Measurements from ENCODE around the gene PDE7B.

Gene PDE7B

GRCh38 chr6:135884136-135884535, 32.6 kb downstream of the PDE7B start:
- TF ChIP-seq ZNF10 (tag by site-specific recombination; IDR thresholded peaks at IDR 0.05) = no peak
- TF ChIP-seq KLF10 (tag by site-specific recombination; IDR thresholded peaks at IDR 0.05) = no peak
- TF ChIP-seq ZNF174 (tag by site-specific recombination; IDR thresholded peaks at IDR 0.05) = no peak
- TF ChIP-seq ZNF626 (tag by site-specific recombination; IDR thresholded peaks at IDR 0.05) = no peak
- TF ChIP-seq YY2 (tag by site-specific recombination; IDR thresholded peaks at IDR 0.05) = no peak
- no peak for TF ChIP-seq KLF17 (tag by site-specific recombination; IDR thresholded peaks at IDR 0.05)
- TF ChIP-seq ZBTB7A (tag by site-specific recombination; IDR thresholded peaks at IDR 0.05; ENCODE audit: low read depth) = no peak
- no peak for TF ChIP-seq ZNF747 (tag by site-specific recombination; IDR thresholded peaks at IDR 0.05)
- no peak for TF ChIP-seq ZSCAN5A (tag by site-specific recombination; IDR thresholded peaks at IDR 0.05)
- no peak for TF ChIP-seq MEIS1 (CRISPR knock-in tag; IDR thresholded peaks at IDR 0.05; ENCODE audit: borderline replicate concordance)
- TF ChIP-seq IKZF3 (tag by site-specific recombination; IDR thresholded peaks at IDR 0.05) = no peak
- no peak for TF ChIP-seq ZNF843 (tag by site-specific recombination; IDR thresholded peaks at IDR 0.05)
- TF ChIP-seq ZSCAN4 (tag by site-specific recombination; IDR thresholded peaks at IDR 0.05) = no peak
- no peak for TF ChIP-seq ZNF274 (IDR thresholded peaks at IDR 0.05; ENCODE audit: low read length)
- no peak for TF ChIP-seq ZNF274 (tag by site-specific recombination; IDR thresholded peaks at IDR 0.05; ENCODE audit: borderline replicate concordance)
- TF ChIP-seq ZNF660 (tag by site-specific recombination; IDR thresholded peaks at IDR 0.05) = no peak
- TF ChIP-seq ZBTB26 (tag by site-specific recombination; optimal IDR thresholded peaks at IDR 0.05) = no peak
- TF ChIP-seq ZNF510 (tag by site-specific recombination; IDR thresholded peaks at IDR 0.05; ENCODE audit: insufficient replicate concordance) = no peak
- no peak overlapping the region for H3K4me3 ChIP-seq (ENCODE audit: low read depth, low read length)
- no peaks in the 10 kb centered on the region for H3K4me1 ChIP-seq (ENCODE audit: control insufficient read depth, insufficient read depth, low read length)
- POLR2A ChIA-PET = no interaction called here
- CTCF ChIA-PET = interaction anchor here (0.5 to 1.7 kb wide), 3 partner anchors 8 to 52 kb away, joined by 3 to 7 read pairs (median 4); no protein-coding TSS in a partner anchor
- no peak overlapping the region for H3K27ac ChIP-seq (ENCODE audit: extremely low read depth, low read depth, low read length)
- no peaks in the 10 kb centered on the region for H3K9me3 ChIP-seq (ENCODE audit: control insufficient read depth, insufficient read depth, low read depth, low read length)
- no peaks in the 10 kb centered on the region for H3K36me3 ChIP-seq (ENCODE audit: control insufficient read depth in 2 of 2, insufficient read depth in 1 of 2, low read length in 2 of 2)

GRCh38 chr6:135887069-135887468, 35.6 kb downstream of the PDE7B start:
- no peak overlapping the region for H3K4me3 ChIP-seq (ENCODE audit: low read depth, low read length)
- H3K4me1 ChIP-seq (ENCODE audit: control insufficient read depth, insufficient read depth, low read length) = no peaks in the 10 kb centered on the region
- no peak overlapping the region for H3K27ac ChIP-seq (ENCODE audit: extremely low read depth, low read depth, low read length)
- TF ChIP-seq PBX3 (CRISPR knock-in tag; IDR thresholded peaks at IDR 0.05) (no peak), FEZF1 (tag by site-specific recombination; IDR thresholded peaks at IDR 0.05) (no peak), ZFP41 (tag by site-specific recombination; IDR thresholded peaks at IDR 0.05; ENCODE audit: borderline replicate concordance) (no peak), TCF7L2 (IDR thresholded peaks at IDR 0.05; ENCODE audit: borderline replicate concordance, low read depth, low read length) (no peak), ZNF513 (tag by site-specific recombination; IDR thresholded peaks at IDR 0.05) (no peak), REPIN1 (tag by site-specific recombination; IDR thresholded peaks at IDR 0.05; ENCODE audit: low read depth) (no peak), ZNF529 (tag by site-specific recombination; IDR thresholded peaks at IDR 0.05; ENCODE audit: insufficient replicate concordance) (no peak), ZNF629 (tag by site-specific recombination; IDR thresholded peaks at IDR 0.05) (no peak), ZBTB21 (tag by site-specific recombination; IDR thresholded peaks at IDR 0.05) (no peak)
- no peaks in the 10 kb centered on the region for H3K36me3 ChIP-seq (ENCODE audit: control insufficient read depth in 2 of 2, insufficient read depth in 1 of 2, low read length in 2 of 2)
- no peaks in the 10 kb centered on the region for H3K9me3 ChIP-seq (ENCODE audit: control insufficient read depth, insufficient read depth, low read depth, low read length)
- ChIA-PET POLR2A (no interaction called here), CTCF (no interaction called here)

Data from HEK293 (cell line).